SJSA1 (cell line): ENCODE data around the gene ABLIM2. TPM values are rescaled to one million over a fixed set of nuclear protein-coding genes. Genes with fewer than 3 reads are reported as not detected.

Source experiments
- DNase-seq, 2 experiments: peaks; one replicate each; pipeline ENCODE4 v3.0.0-alpha.2; 2015 to 2020; ENCODE audit warnings: low spot score in 2 of 2, low read depth in 1 of 2
- H3K27ac ChIP-seq: fragments of 250-450 bp; sonication (Bioruptor Pico); 2 replicates; pipeline ENCODE4 v1.5.1; 2020; ENCODE audit warnings: mild to moderate bottlenecking, moderate library complexity
- H3K27me3 ChIP-seq: fragments of 250-450 bp; sonication (Bioruptor Pico); replicated peaks from 2 replicates; pipeline ENCODE4 v1.5.1; 2020; ENCODE audit warnings: mild to moderate bottlenecking, moderate library complexity
- H3K36me3 ChIP-seq: fragments of 250-450 bp; sonication (Bioruptor Pico); 2 replicates; pipeline ENCODE4 v1.5.1; 2020; ENCODE audit warnings: mild to moderate bottlenecking
- H3K4me1 ChIP-seq: fragments of 250-450 bp; sonication (Bioruptor Pico); replicated peaks from 2 replicates; pipeline ENCODE4 v1.6.1; 2021; ENCODE audit warnings: mild to moderate bottlenecking
- H3K4me3 ChIP-seq: fragments of 250-450 bp; sonication (Bioruptor Pico); 2 replicates; pipeline ENCODE4 v1.5.1; 2020; ENCODE audit warnings: mild to moderate bottlenecking
- H3K9me3 ChIP-seq: fragments of 250-450 bp; sonication (Bioruptor Pico); replicated peaks from 2 replicates; pipeline ENCODE4 v1.5.1; 2020; ENCODE audit warnings: mild to moderate bottlenecking
- total RNA-seq: library from RNA; depleted of rRNA; stranded (reverse); fragments of >200 nt; shearing (Covaris generic); gene quantifications from 2 replicates; pipeline ENCODE4 v1.2.3, GENCODE V29; 2014; rRNA removed

The ABLIM2 gene
- total RNA-seq = 0.13 TPM in 1 of 2 replicates, not detected in the other

- DNase-seq = peak; percentile 86 to 98
- H3K27me3 ChIP-seq = peaks cover 48% of the 10 kb centered on the region
- peaks cover 5% of the 10 kb centered on the region; the same call in 1 of the 2 replicates for H3K9me3 ChIP-seq
- no peaks in the 10 kb centered on the region for H3K36me3 ChIP-seq
- H3K4me1 ChIP-seq = peaks cover 16% of the 10 kb centered on the region
- H3K4me3 ChIP-seq = peak within 1 kb of the TSS; percentile 51
- no peak within 1 kb of the TSS for H3K27ac ChIP-seq
Observed at GRCh38 chr4:8158710-8159536, at the start of gene ABLIM2. Gene ABLIM2, minus strand, starts transcription at chr4:8158813. Its CDS starts 124 bp downstream, at chr4:8158689.

GRCh38 chr4:8207314-8207713, 48.7 kb upstream of the ABLIM2 start:
- no peaks in the 10 kb centered on the region for H3K36me3 ChIP-seq
- no peaks in the 10 kb centered on the region for H3K4me1 ChIP-seq
- no peak for DNase-seq
- H3K27me3 ChIP-seq = no peaks in the 10 kb centered on the region
- no peaks in the 10 kb centered on the region for H3K9me3 ChIP-seq
- no peak overlapping the region for H3K27ac ChIP-seq
- H3K4me3 ChIP-seq = no peak overlapping the region

- Histone ChIP-seq H3K36me3 (no peaks in the 10 kb centered on the region), H3K27me3 (no peaks in the 10 kb centered on the region), H3K9me3 (no peaks in the 10 kb centered on the region), H3K4me1 (no peaks in the 10 kb centered on the region), H3K4me3 (no peak overlapping the region), H3K27ac (no peak overlapping the region)
- DNase-seq = no peak
Observed at GRCh38 chr4:8205749-8206611, 47.4 kb upstream of the ABLIM2 start.

GRCh38 chr4:8205241-8205707, 46.7 kb upstream of the ABLIM2 start:
- H3K27ac ChIP-seq = no peak overlapping the region
- H3K27me3 ChIP-seq = no peaks in the 10 kb centered on the region
- peaks cover 2% of the 10 kb centered on the region; the same call in 1 of the 2 replicates for H3K4me1 ChIP-seq
- DNase-seq = no peak
- H3K9me3 ChIP-seq = no peaks in the 10 kb centered on the region
- no peaks in the 10 kb centered on the region for H3K36me3 ChIP-seq
- H3K4me3 ChIP-seq = no peak overlapping the region

GRCh38 chr4:8204576-8205227, 46.1 kb upstream of the ABLIM2 start:
- H3K36me3 ChIP-seq = no peaks in the 10 kb centered on the region
- H3K9me3 ChIP-seq = no peaks in the 10 kb centered on the region
- DNase-seq = no peak
- H3K4me3 ChIP-seq = no peak overlapping the region
- peaks cover 6% of the 10 kb centered on the region for H3K4me1 ChIP-seq
- no peak overlapping the region for H3K27ac ChIP-seq
- H3K27me3 ChIP-seq = no peaks in the 10 kb centered on the region

- no peak for DNase-seq
- H3K36me3 ChIP-seq = no peaks in the 10 kb centered on the region
- H3K4me3 ChIP-seq = no peak overlapping the region
- H3K27me3 ChIP-seq = no peaks in the 10 kb centered on the region
- H3K4me1 ChIP-seq = peaks cover 15% of the 10 kb centered on the region
- no peak overlapping the region for H3K27ac ChIP-seq
- H3K9me3 ChIP-seq = no peaks in the 10 kb centered on the region
Observed at GRCh38 chr4:8203817-8204216, 45.2 kb upstream of the ABLIM2 start.

- H3K36me3 ChIP-seq = no peaks in the 10 kb centered on the region
- no peak overlapping the region for H3K4me3 ChIP-seq
- H3K27ac ChIP-seq = no peak overlapping the region
- no peak for DNase-seq
- no peaks in the 10 kb centered on the region for H3K27me3 ChIP-seq
- peaks cover 18% of the 10 kb centered on the region for H3K4me1 ChIP-seq
- no peaks in the 10 kb centered on the region for H3K9me3 ChIP-seq
Observed at GRCh38 chr4:8203052-8203401, 44.4 kb upstream of the ABLIM2 start.

- Histone ChIP-seq H3K36me3 (no peaks in the 10 kb centered on the region), H3K27ac (no peak overlapping the region), H3K4me3 (no peak overlapping the region), H3K4me1 (peaks cover 18% of the 10 kb centered on the region), H3K9me3 (no peaks in the 10 kb centered on the region), H3K27me3 (no peaks in the 10 kb centered on the region)
- no peak for DNase-seq
Observed at GRCh38 chr4:8202108-8203051, 43.8 kb upstream of the ABLIM2 start.

- Histone ChIP-seq H3K4me3 (no peak overlapping the region), H3K4me1 (peaks cover 18% of the 10 kb centered on the region), H3K9me3 (no peaks in the 10 kb centered on the region)
Observed at GRCh38 chr4:8201321-8201781, 42.7 kb upstream of the ABLIM2 start.

GRCh38 chr4:8200302-8200975, 41.8 kb upstream of the ABLIM2 start:
- H3K27me3 ChIP-seq = no peaks in the 10 kb centered on the region
- no peak overlapping the region for H3K4me3 ChIP-seq
- H3K4me1 ChIP-seq = peaks cover 18% of the 10 kb centered on the region
- no peak overlapping the region for H3K27ac ChIP-seq
- no peaks in the 10 kb centered on the region for H3K9me3 ChIP-seq
- DNase-seq = no peak
- H3K36me3 ChIP-seq = no peaks in the 10 kb centered on the region

More at GRCh38 chr4:8201321-8201781, 42.7 kb upstream of the ABLIM2 start:
- Histone ChIP-seq H3K27ac (no peak overlapping the region), H3K27me3 (no peaks in the 10 kb centered on the region), H3K36me3 (no peaks in the 10 kb centered on the region)
- DNase-seq = no peak

- Histone ChIP-seq H3K27ac (no peak overlapping the region), H3K4me3 (peak overlapping the region; percentile 31)
Observed at GRCh38 chr4:8199594-8200301, 41.1 kb upstream of the ABLIM2 start.

More at GRCh38 chr4:8199594-8200301, 41.1 kb upstream of the ABLIM2 start:
- H3K36me3 ChIP-seq = no peaks in the 10 kb centered on the region
- no peaks in the 10 kb centered on the region for H3K27me3 ChIP-seq
- H3K9me3 ChIP-seq = no peaks in the 10 kb centered on the region
- no peak for DNase-seq
- peaks cover 18% of the 10 kb centered on the region for H3K4me1 ChIP-seq
